Neural cell (in vitro differentiated cells): ENCODE measurements around the gene ONECUT1. TPM values are rescaled to one million over a fixed set of nuclear protein-coding genes. Genes with fewer than 3 reads are reported as not detected.

Source experiments
- H2AFZ ChIP-seq: fragments of 200-600, 300-800 bp; sonication (generic), shearing (Covaris generic); 2 replicates; pipeline ENCODE4 v1.6.0; 2014; ENCODE audit warnings: low read depth, mild to moderate bottlenecking, antibody characterized with exemption, low read length, moderate library complexity
- H3F3A ChIP-seq: fragments of 200-600 bp; shearing (Covaris generic); 2 replicates; pipeline ENCODE4 v1.6.1; 2016; ENCODE audit warnings: mild to moderate bottlenecking, moderate library complexity, mixed read lengths, antibody characterized with exemption, low read length; ENCODE audit not compliant: insufficient read depth, poor library complexity, severe bottlenecking
- H3K27ac ChIP-seq: fragments of 200-600, 300-800 bp; sonication (generic), shearing (Covaris generic); 2 replicates; pipeline ENCODE4 v1.5.1; 2014; ENCODE audit warnings: mild to moderate bottlenecking, low read length, moderate library complexity
- H3K27me3 ChIP-seq: fragments of 300-800, 200-600 bp; sonication (generic), shearing (Covaris generic); 2 replicates; pipeline ENCODE4 v1.6.0; 2014; ENCODE audit warnings: mild to moderate bottlenecking, low read depth, low read length, moderate library complexity; ENCODE audit not compliant: insufficient read depth
- H3K36me3 ChIP-seq: fragments of 300-800, 200-600 bp; sonication (generic), shearing (Covaris generic); 2 replicates; pipeline ENCODE4 v1.5.1; 2014; ENCODE audit warnings: mild to moderate bottlenecking, antibody characterized with exemption, low read length, moderate library complexity; ENCODE audit not compliant: insufficient read depth
- H3K4me2 ChIP-seq: fragments of 300-800, 200-600 bp; sonication (generic), shearing (Covaris generic); 2 replicates; pipeline ENCODE4 v1.6.0; 2014; ENCODE audit warnings: mild to moderate bottlenecking, low read length
- H3K4me3 ChIP-seq: fragments of 300-800, 200-600 bp; sonication (generic), shearing (Covaris generic); 2 replicates; pipeline ENCODE4 v1.5.1; 2014; ENCODE audit warnings: mild to moderate bottlenecking, low read length, moderate library complexity
- H3K79me2 ChIP-seq: fragments of 200-600 bp; shearing (Covaris generic); replicated peaks from 2 replicates; pipeline ENCODE4 v1.6.0; 2014; ENCODE audit warnings: mild to moderate bottlenecking, low read length, moderate library complexity; ENCODE audit not compliant: insufficient read depth
- H3K9ac ChIP-seq: fragments of 300-800, 200-600 bp; sonication (generic), shearing (Covaris generic); 2 replicates; pipeline ENCODE4 v1.6.1; 2016; ENCODE audit warnings: mild to moderate bottlenecking, low read length, mixed read lengths
- H3K9me2 ChIP-seq: fragments of 200-600 bp; shearing (Covaris generic); 2 replicates; pipeline ENCODE4 v1.6.1; 2016; ENCODE audit warnings: mild to moderate bottlenecking, low read length, mixed read lengths; ENCODE audit not compliant: insufficient read depth
- H3K9me3 ChIP-seq: fragments of 200-600, 300-800 bp; sonication (generic), shearing (Covaris generic); 2 replicates; pipeline ENCODE4 v1.6.1; 2016; ENCODE audit warnings: mild to moderate bottlenecking, mixed run types, low read length, moderate library complexity, mixed read lengths
- H4K20me1 ChIP-seq: fragments of 200-600 bp; shearing (Covaris generic); 2 replicates; pipeline ENCODE4 v1.6.1; 2016; ENCODE audit warnings: mild to moderate bottlenecking, mixed run types; ENCODE audit not compliant: insufficient read depth
- EP300 ChIP-seq: fragments of 450-650 bp; conservative IDR thresholded peaks from 2 replicates; pipeline ENCODE4 v1.6.1; 2014; ENCODE audit warnings: antibody characterized with exemption, mild to moderate bottlenecking, moderate library complexity; ENCODE audit not compliant: poor library complexity, severe bottlenecking
- EZH2 ChIP-seq: fragments of 200-600, 300-800 bp; shearing (Covaris generic), sonication (generic); IDR thresholded peaks from 2 replicates; pipeline ENCODE4 v1.6.1; 2014; ENCODE audit warnings: antibody characterized with exemption, low read length, borderline replicate concordance, mild to moderate bottlenecking; ENCODE audit not compliant: insufficient read depth, poor library complexity, severe bottlenecking
- MXI1 ChIP-seq: fragments of 450-650 bp; conservative IDR thresholded peaks from 2 replicates; pipeline ENCODE4 v1.6.1; 2014; ENCODE audit warnings: antibody characterized with exemption, mild to moderate bottlenecking; ENCODE audit not compliant: poor library complexity, severe bottlenecking
- POLR2AphosphoS5 ChIP-seq: IDR thresholded peaks from 2 replicates; pipeline ENCODE4 v1.6.1; 2012
- RAD21 ChIP-seq: fragments of 450-650 bp; conservative IDR thresholded peaks from 2 replicates; pipeline ENCODE4 v1.6.1; 2014; ENCODE audit warnings: antibody characterized with exemption, mild to moderate bottlenecking, moderate library complexity
- SMC3 ChIP-seq: fragments of 450-650 bp; conservative IDR thresholded peaks from 2 replicates; pipeline ENCODE4 v1.6.1; 2014; ENCODE audit warnings: antibody characterized with exemption, mild to moderate bottlenecking, moderate library complexity; ENCODE audit not compliant: poor library complexity
- TAF1 ChIP-seq: IDR thresholded peaks from 2 replicates; pipeline ENCODE4 v1.6.1; 2012; ENCODE audit warnings: low read depth
- polyA plus RNA-seq: library from polyadenylated mRNA; depleted of rRNA; stranded (reverse); fragments of >200 nt; gene quantifications from 2 replicates; pipeline ENCODE4 v1.2.3, GENCODE V29; 2014
- TF ChIP-seq, protein P1 (sequence below): IDR thresholded peaks from 2 replicates; pipeline ENCODE4 v1.6.1; 2012; ENCODE audit warnings: borderline replicate concordance
- TF ChIP-seq, protein P2 (sequence below): fragments of 450-650 bp; IDR thresholded peaks from 2 replicates; pipeline ENCODE4 v1.5.1; 2014; ENCODE audit warnings: antibody characterized with exemption, mild to moderate bottlenecking, moderate library complexity; ENCODE audit not compliant: poor library complexity, severe bottlenecking

Gene ONECUT1
- polyA plus RNA-seq, 1 donor from 2014 or later, result 1.2 TPM

GRCh38 chr15:52760562-52760961 lies 29.6 kb downstream of the ONECUT1 start:
- Histone ChIP-seq H3K36me3 (no peaks in the 10 kb centered on the region), H3F3A (no peaks in the 10 kb centered on the region), H3K27me3 (no peaks in the 10 kb centered on the region), H2AFZ (no peak overlapping the region), H3K27ac (no peak overlapping the region), H3K4me2 (no peak overlapping the region), H3K4me3 (no peak overlapping the region), H3K9me2 (no peaks in the 10 kb centered on the region), H3K9ac (no peak overlapping the region), H3K79me2 (no peaks in the 10 kb centered on the region), H3K9me3 (no peaks in the 10 kb centered on the region), H4K20me1 (no peaks in the 10 kb centered on the region)
- TF ChIP-seq, protein P1, sequence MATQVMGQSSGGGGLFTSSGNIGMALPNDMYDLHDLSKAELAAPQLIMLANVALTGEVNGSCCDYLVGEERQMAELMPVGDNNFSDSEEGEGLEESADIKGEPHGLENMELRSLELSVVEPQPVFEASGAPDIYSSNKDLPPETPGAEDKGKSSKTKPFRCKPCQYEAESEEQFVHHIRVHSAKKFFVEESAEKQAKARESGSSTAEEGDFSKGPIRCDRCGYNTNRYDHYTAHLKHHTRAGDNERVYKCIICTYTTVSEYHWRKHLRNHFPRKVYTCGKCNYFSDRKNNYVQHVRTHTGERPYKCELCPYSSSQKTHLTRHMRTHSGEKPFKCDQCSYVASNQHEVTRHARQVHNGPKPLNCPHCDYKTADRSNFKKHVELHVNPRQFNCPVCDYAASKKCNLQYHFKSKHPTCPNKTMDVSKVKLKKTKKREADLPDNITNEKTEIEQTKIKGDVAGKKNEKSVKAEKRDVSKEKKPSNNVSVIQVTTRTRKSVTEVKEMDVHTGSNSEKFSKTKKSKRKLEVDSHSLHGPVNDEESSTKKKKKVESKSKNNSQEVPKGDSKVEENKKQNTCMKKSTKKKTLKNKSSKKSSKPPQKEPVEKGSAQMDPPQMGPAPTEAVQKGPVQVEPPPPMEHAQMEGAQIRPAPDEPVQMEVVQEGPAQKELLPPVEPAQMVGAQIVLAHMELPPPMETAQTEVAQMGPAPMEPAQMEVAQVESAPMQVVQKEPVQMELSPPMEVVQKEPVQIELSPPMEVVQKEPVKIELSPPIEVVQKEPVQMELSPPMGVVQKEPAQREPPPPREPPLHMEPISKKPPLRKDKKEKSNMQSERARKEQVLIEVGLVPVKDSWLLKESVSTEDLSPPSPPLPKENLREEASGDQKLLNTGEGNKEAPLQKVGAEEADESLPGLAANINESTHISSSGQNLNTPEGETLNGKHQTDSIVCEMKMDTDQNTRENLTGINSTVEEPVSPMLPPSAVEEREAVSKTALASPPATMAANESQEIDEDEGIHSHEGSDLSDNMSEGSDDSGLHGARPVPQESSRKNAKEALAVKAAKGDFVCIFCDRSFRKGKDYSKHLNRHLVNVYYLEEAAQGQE, result no peak
- TF ChIP-seq SMC3, result no peak
- TF ChIP-seq, protein P2, sequence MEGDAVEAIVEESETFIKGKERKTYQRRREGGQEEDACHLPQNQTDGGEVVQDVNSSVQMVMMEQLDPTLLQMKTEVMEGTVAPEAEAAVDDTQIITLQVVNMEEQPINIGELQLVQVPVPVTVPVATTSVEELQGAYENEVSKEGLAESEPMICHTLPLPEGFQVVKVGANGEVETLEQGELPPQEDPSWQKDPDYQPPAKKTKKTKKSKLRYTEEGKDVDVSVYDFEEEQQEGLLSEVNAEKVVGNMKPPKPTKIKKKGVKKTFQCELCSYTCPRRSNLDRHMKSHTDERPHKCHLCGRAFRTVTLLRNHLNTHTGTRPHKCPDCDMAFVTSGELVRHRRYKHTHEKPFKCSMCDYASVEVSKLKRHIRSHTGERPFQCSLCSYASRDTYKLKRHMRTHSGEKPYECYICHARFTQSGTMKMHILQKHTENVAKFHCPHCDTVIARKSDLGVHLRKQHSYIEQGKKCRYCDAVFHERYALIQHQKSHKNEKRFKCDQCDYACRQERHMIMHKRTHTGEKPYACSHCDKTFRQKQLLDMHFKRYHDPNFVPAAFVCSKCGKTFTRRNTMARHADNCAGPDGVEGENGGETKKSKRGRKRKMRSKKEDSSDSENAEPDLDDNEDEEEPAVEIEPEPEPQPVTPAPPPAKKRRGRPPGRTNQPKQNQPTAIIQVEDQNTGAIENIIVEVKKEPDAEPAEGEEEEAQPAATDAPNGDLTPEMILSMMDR, result no peak
- no peak for TF ChIP-seq POLR2AphosphoS5
- TF ChIP-seq EZH2, result no peak
- no peak for TF ChIP-seq EP300
- TF ChIP-seq RAD21, result no peak
- no peak for TF ChIP-seq MXI1
- no peak for TF ChIP-seq TAF1

- no peaks in the 10 kb centered on the region for H3K27me3 ChIP-seq
- no peaks in the 10 kb centered on the region for H3K9me2 ChIP-seq
- H3K9me3 ChIP-seq, result no peaks in the 10 kb centered on the region
- no peak overlapping the region for H3K27ac ChIP-seq
- no peaks in the 10 kb centered on the region for H3F3A ChIP-seq
- no peak overlapping the region for H3K9ac ChIP-seq
- no peaks in the 10 kb centered on the region for H3K36me3 ChIP-seq
- H3K79me2 ChIP-seq, result no peaks in the 10 kb centered on the region
- no peak overlapping the region for H3K4me2 ChIP-seq
- no peak overlapping the region for H2AFZ ChIP-seq
- TF ChIP-seq RAD21 (no peak), SMC3 (no peak), POLR2AphosphoS5 (no peak), EZH2 (no peak), TAF1 (no peak), MXI1 (no peak), EP300 (no peak)
- TF ChIP-seq, protein P2, result no peak
- TF ChIP-seq, protein P1, result no peak
- no peaks in the 10 kb centered on the region for H4K20me1 ChIP-seq
- no peak overlapping the region for H3K4me3 ChIP-seq
These were observed 30.2 kb downstream of the ONECUT1 start for GRCh38 chr15:52759969-52760368.
